HepG2 (cell line): ENCODE measurements around the gene ZNF605. TPM values are rescaled to one million over a fixed set of nuclear protein-coding genes. Genes with fewer than 3 reads are reported as not detected.
A peak's percentile ranks its signal among the peaks of the same experiment; 100 is the strongest.

Experiments used
- CENPX ChIP-seq: sonication (generic); formaldehyde crosslinking; IDR thresholded peaks from 2 replicates; pipeline ENCODE4 v1.9.0; 2021; ENCODE audit warnings: mild to moderate bottlenecking, missing genetic modification reagents, moderate library complexity
- DMTF1 ChIP-seq: sonication (generic); formaldehyde crosslinking; IDR thresholded peaks from 2 replicates; pipeline ENCODE4 v1.4.0; 2020; ENCODE audit warnings: mild to moderate bottlenecking, missing genetic modification reagents
- DR1 ChIP-seq: sonication (generic); formaldehyde crosslinking; IDR thresholded peaks from 2 replicates; pipeline ENCODE4 v1.8.0; 2021; ENCODE audit warnings: mild to moderate bottlenecking, missing genetic modification reagents, inconsistent platforms
- ESRRA ChIP-seq: sonication (generic); formaldehyde crosslinking; IDR thresholded peaks from 2 replicates; pipeline ENCODE4 v1.5.1; 2020; ENCODE audit warnings: mild to moderate bottlenecking, low read depth, missing genetic modification reagents
- KLF6 ChIP-seq: IDR thresholded peaks from 2 replicates; pipeline ENCODE4 v1.8.0; 2016; ENCODE audit warnings: missing biosample characterization, missing genetic modification reagents
- NBN ChIP-seq: fragments of 450-650 bp; conservative IDR thresholded peaks from 2 replicates; pipeline ENCODE4 v1.6.1; 2017
- NCOA5 ChIP-seq: sonication (generic); formaldehyde crosslinking; IDR thresholded peaks from 2 replicates; pipeline ENCODE4 v1.4.0; 2020; ENCODE audit warnings: missing genetic modification reagents
- NONO ChIP-seq, 2 experiments: fragments of 450-650 bp in 1 of 2; sonication (generic) in 1 of 2; formaldehyde crosslinking in 1 of 2; IDR thresholded peaks in 1 of 2; conservative IDR thresholded peaks in 1 of 2; 2 replicates each; pipeline versions ENCODE4 v1.6.1 to v1.8.0; 2017 to 2022; ENCODE audit warnings: mild to moderate bottlenecking in 1 of 2, missing genetic modification reagents in 1 of 2, moderate library complexity in 1 of 2
- PATZ1 ChIP-seq: sonication (generic); formaldehyde crosslinking; IDR thresholded peaks from 2 replicates; pipeline ENCODE4 v1.4.0; 2020; ENCODE audit warnings: missing genetic modification reagents
- PBX2 ChIP-seq: IDR thresholded peaks from 2 replicates; pipeline ENCODE4 v1.6.1; 2016; ENCODE audit warnings: control low read depth
- TCF7L2 ChIP-seq: IDR thresholded peaks from 2 replicates; pipeline ENCODE4 v1.6.1; 2011; ENCODE audit warnings: mild to moderate bottlenecking, low read depth, low read length, moderate library complexity
- YY1 ChIP-seq: IDR thresholded peaks from 2 replicates; pipeline ENCODE4 v1.6.1; 2011; ENCODE audit warnings: low read length, low read depth, moderate library complexity, mild to moderate bottlenecking; ENCODE audit not compliant: insufficient read depth, insufficient replicate concordance
- ZNF121 ChIP-seq: sonication (generic); formaldehyde crosslinking; IDR thresholded peaks from 2 replicates; pipeline ENCODE4 v1.5.0; 2020; ENCODE audit warnings: mild to moderate bottlenecking, missing genetic modification reagents
- ZNF138 ChIP-seq: sonication (generic); formaldehyde crosslinking; IDR thresholded peaks from 2 replicates; pipeline ENCODE4 v1.5.0; 2020; ENCODE audit warnings: mild to moderate bottlenecking, low read depth, missing genetic modification reagents
- ZNF143 ChIP-seq: sonication (generic); formaldehyde crosslinking; IDR thresholded peaks from 2 replicates; pipeline ENCODE4 v1.4.0; 2020; ENCODE audit warnings: missing genetic modification reagents
- ZNF333 ChIP-seq: sonication (generic); formaldehyde crosslinking; IDR thresholded peaks from 2 replicates; pipeline ENCODE4 v1.4.0; 2020; ENCODE audit warnings: mild to moderate bottlenecking, missing genetic modification reagents, borderline replicate concordance
- ZNF501 ChIP-seq: sonication (generic); formaldehyde crosslinking; IDR thresholded peaks from 2 replicates; pipeline ENCODE4 v1.5.1; 2020; ENCODE audit warnings: mild to moderate bottlenecking, moderate library complexity, missing genetic modification reagents
- ZNF563 ChIP-seq: sonication (generic); formaldehyde crosslinking; IDR thresholded peaks from 2 replicates; pipeline ENCODE4 v1.8.0; 2022; ENCODE audit warnings: mild to moderate bottlenecking, moderate library complexity, missing genetic modification reagents
- ZNF570 ChIP-seq: sonication (generic); formaldehyde crosslinking; IDR thresholded peaks from 2 replicates; pipeline ENCODE4 v1.4.0; 2020; ENCODE audit warnings: mild to moderate bottlenecking, missing genetic modification reagents, borderline replicate concordance
- ZNF597 ChIP-seq: sonication (generic); formaldehyde crosslinking; IDR thresholded peaks from 2 replicates; pipeline ENCODE4 v1.5.0; 2020; ENCODE audit warnings: missing genetic modification reagents
- ZNF7 ChIP-seq: IDR thresholded peaks from 2 replicates; pipeline ENCODE4 v1.6.1; 2016; ENCODE audit warnings: missing biosample characterization, missing genetic modification reagents
- ZSCAN22 ChIP-seq: sonication (generic); formaldehyde crosslinking; IDR thresholded peaks from 2 replicates; pipeline ENCODE4 v1.4.0; 2020; ENCODE audit warnings: mild to moderate bottlenecking, missing genetic modification reagents
- polyA plus RNA-seq, 8 experiments: library from polyadenylated mRNA; depleted of rRNA in 3 of 8; stranded (reverse) in 7 of 8; unstranded in 1 of 8; fragments of >200 nt; fragmentation: Illumina TruSeq in 4 of 8; extraction: Trizol in 4 of 8; gene quantifications; 2 replicates each; pipeline versions ENCODE4 v1.2.1 to v1.2.3, GENCODE V29; 2011 to 2016; ENCODE audit warnings: low read depth in 4 of 8, missing spikeins in 1 of 8, mixed read lengths in 1 of 8; ENCODE audit not compliant: insufficient read depth in 1 of 8
- total RNA-seq, 5 experiments: library from RNA; depleted of rRNA; stranded (reverse); fragments of >200 nt; fragmentation: Illumina TruSeq; extraction: Trizol; gene quantifications; 2 replicates each; pipeline ENCODE4 v1.2.3, GENCODE V29; 2016; ENCODE audit warnings: low read depth in 1 of 5

ZNF605 gene
- total and polyA plus RNA-seq, 2 of the 13 experiments (the other 11 are each of a cell fraction or from before 2014, with no cell fraction given), result 6.7 to 6.8 TPM

- TF ChIP-seq PBX2 (CRISPR knock-in tag) (no peak), ZNF570 (CRISPR knock-in tag) (no peak), YY1 (peak; percentile 76), ZNF333 (no peak), KLF6 (CRISPR knock-in tag) (no peak), ZNF597 (CRISPR knock-in tag) (no peak), CENPX (CRISPR knock-in tag) (no peak), DR1 (CRISPR knock-in tag) (peak; percentile 32; the same call in 1 of the 2 replicates), ZNF121 (no peak), PATZ1 (CRISPR knock-in tag) (peak; percentile 50), ZNF563 (CRISPR knock-in tag) (peak; percentile 17; the same call in 1 of the 2 replicates), ZNF143 (CRISPR knock-in tag) (peak; percentile 97), NBN (no peak), TCF7L2 (no peak), DMTF1 (no peak), ZSCAN22 (CRISPR knock-in tag) (no peak), NCOA5 (CRISPR knock-in tag) (no peak), ZNF7 (no peak), ZNF138 (CRISPR knock-in tag) (no peak), ZNF501 (peak; percentile 69), NONO (IDR thresholded peaks at IDR 0.05) (no peak), NONO (CRISPR knock-in tag; conservative IDR thresholded peaks at IDR 0.05) (peak; percentile 59; the same call in 1 of the 2 replicates), ESRRA (CRISPR knock-in tag) (no peak)
These were observed at the start of gene ZNF605 (continued) for GRCh38 chr12:132956011-132956788.
